ENCODE results near the gene PATJ. TPM values are rescaled to one million over a fixed set of nuclear protein-coding genes. Genes with fewer than 3 reads are reported as not detected.

Gene PATJ
- total RNA-seq, 1 donor from 2014 or later, result 2.0 TPM

- Mint-ChIP-seq H3K4me3 (ENCODE audit: unreplicated experiment) (no peak overlapping the region), H3K27ac (ENCODE audit: unreplicated experiment) (no peak overlapping the region), H3K4me1 (ENCODE audit: low read depth, unreplicated experiment) (no peaks in the 10 kb centered on the region), H3K36me3 (ENCODE audit: unreplicated experiment) (no peaks in the 10 kb centered on the region), H3K9me3 (ENCODE audit: unreplicated experiment) (no peaks in the 10 kb centered on the region), H3K27me3 (ENCODE audit: unreplicated experiment) (no peaks in the 10 kb centered on the region)
- TF ChIP-seq CTCF (IDR thresholded peaks at IDR 0.05; ENCODE audit: partially characterized antibody, unreplicated experiment), result no peak
- no peak for DNase-seq
Measured at GRCh38 chr1:62113507-62113906, 371.2 kb downstream of the PATJ start.

DNA sequence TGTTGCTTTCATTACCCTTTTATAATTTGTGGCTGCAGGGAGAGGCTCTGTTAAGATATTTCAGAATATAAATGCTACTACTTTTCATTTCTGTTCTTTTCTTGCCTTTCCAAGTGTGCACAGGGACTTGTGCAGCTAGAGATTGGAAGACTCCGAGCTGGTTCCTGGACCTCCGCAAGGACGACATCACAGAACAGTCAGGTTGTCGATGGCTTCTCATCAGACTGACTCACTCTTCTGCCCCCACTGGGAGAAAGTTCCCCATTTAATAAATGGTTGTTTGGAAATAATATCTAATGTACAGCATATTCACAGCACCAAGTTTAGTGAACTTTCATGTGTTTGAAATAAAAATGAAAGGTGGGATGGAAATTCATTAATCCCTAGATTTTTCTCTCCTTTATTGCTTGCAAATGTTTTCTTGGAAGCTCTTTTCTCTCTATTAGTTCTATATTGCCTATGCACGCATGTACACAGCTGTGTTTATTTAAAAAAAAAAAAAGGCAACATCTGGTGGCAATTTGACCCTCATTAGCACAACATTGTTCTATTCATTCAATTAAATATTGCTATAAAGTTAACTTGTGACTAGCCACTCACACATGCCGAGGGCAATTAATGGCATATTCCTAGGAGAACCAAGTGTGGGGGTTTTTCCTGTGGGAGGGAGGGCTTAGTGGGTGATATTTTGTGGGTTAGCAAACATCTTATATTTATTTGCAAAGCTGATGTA, 374.9 kb downstream of the PATJ start:
- no peaks in the 10 kb centered on the region for H3K9me3 Mint-ChIP-seq (ENCODE audit: unreplicated experiment)
- no peak overlapping the region for H3K27ac Mint-ChIP-seq (ENCODE audit: unreplicated experiment)
- no peak overlapping the region for H3K4me3 Mint-ChIP-seq (ENCODE audit: unreplicated experiment)
- TF ChIP-seq CTCF (IDR thresholded peaks at IDR 0.05; ENCODE audit: partially characterized antibody, unreplicated experiment), result no peak
- DNase-seq, result no peak
- no peaks in the 10 kb centered on the region for H3K27me3 Mint-ChIP-seq (ENCODE audit: unreplicated experiment)
- no peaks in the 10 kb centered on the region for H3K36me3 Mint-ChIP-seq (ENCODE audit: unreplicated experiment)
- no peaks in the 10 kb centered on the region for H3K4me1 Mint-ChIP-seq (ENCODE audit: low read depth, unreplicated experiment)

GRCh38 chr1:62126579-62127290, 384.5 kb downstream of the PATJ start:
- Mint-ChIP-seq H3K4me1 (ENCODE audit: low read depth, unreplicated experiment) (no peaks in the 10 kb centered on the region), H3K27ac (ENCODE audit: unreplicated experiment) (no peak overlapping the region), H3K36me3 (ENCODE audit: unreplicated experiment) (no peaks in the 10 kb centered on the region), H3K27me3 (ENCODE audit: unreplicated experiment) (no peaks in the 10 kb centered on the region), H3K9me3 (ENCODE audit: unreplicated experiment) (no peaks in the 10 kb centered on the region), H3K4me3 (ENCODE audit: unreplicated experiment) (no peak overlapping the region)
- no peak for DNase-seq
- TF ChIP-seq CTCF (IDR thresholded peaks at IDR 0.05; ENCODE audit: partially characterized antibody, unreplicated experiment), result no peak

DNA sequence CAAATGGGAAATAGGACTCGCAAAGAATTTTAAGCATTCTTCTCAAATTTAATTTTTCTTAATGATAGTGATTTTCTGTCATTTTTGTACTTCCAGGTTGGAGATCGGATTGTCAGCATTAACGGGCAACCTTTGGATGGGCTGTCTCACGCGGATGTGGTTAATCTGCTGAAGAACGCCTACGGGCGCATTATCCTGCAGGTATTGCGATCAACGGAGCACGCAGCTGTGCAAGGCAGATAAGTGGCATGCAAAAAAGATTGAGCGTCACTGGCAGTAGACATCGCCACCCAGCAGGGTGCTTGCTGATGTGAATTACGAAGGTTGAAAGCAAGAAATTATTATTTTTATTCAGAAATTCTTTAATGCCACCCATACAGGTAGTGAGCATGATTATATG, 386.5 kb downstream of the PATJ start:
- no peaks in the 10 kb centered on the region for H3K9me3 Mint-ChIP-seq (ENCODE audit: unreplicated experiment)
- TF ChIP-seq CTCF (IDR thresholded peaks at IDR 0.05; ENCODE audit: partially characterized antibody, unreplicated experiment), result no peak
- H3K27me3 Mint-ChIP-seq (ENCODE audit: unreplicated experiment), result no peaks in the 10 kb centered on the region
- H3K4me3 Mint-ChIP-seq (ENCODE audit: unreplicated experiment), result no peak overlapping the region
- H3K36me3 Mint-ChIP-seq (ENCODE audit: unreplicated experiment), result no peaks in the 10 kb centered on the region
- no peaks in the 10 kb centered on the region for H3K4me1 Mint-ChIP-seq (ENCODE audit: low read depth, unreplicated experiment)
- H3K27ac Mint-ChIP-seq (ENCODE audit: unreplicated experiment), result no peak overlapping the region
- DNase-seq, result no peak

DNA sequence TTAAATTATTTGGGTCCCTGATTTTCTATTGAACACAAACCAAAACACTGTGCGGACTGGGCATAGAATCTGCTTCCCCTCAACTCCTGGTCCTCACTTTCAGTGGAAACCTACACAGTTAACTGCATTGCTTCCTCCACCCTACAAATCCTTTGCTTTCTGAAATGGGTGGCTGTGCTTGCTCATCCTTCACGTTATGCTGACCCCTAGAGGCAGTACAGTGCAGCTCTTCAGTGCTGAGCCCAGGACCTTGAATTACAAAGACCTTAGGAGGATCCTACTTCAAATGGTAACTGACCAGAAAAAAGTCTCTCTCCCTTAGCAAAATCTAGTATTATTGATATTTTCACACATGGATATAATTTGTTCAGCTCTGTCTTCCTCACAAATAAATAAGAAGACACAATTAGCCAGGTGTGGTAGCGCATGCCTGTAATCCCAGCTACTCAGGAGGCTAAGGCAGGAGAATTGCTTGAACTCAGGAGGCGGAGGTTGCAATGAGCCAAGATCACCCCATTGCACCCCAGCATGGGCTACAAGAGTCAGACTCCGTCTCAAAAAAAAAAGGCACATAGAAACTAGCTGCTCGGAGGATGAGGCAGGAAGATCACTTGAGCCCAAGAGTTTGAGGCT, 388.9 kb downstream of the PATJ start:
- Mint-ChIP-seq H3K27me3 (ENCODE audit: unreplicated experiment) (no peaks in the 10 kb centered on the region), H3K4me1 (ENCODE audit: low read depth, unreplicated experiment) (no peaks in the 10 kb centered on the region), H3K36me3 (ENCODE audit: unreplicated experiment) (no peaks in the 10 kb centered on the region), H3K4me3 (ENCODE audit: unreplicated experiment) (no peak overlapping the region), H3K27ac (ENCODE audit: unreplicated experiment) (no peak overlapping the region), H3K9me3 (ENCODE audit: unreplicated experiment) (no peaks in the 10 kb centered on the region)
- peak; percentile 61 for DNase-seq
- peak; percentile 75 for TF ChIP-seq CTCF (IDR thresholded peaks at IDR 0.05; ENCODE audit: partially characterized antibody, unreplicated experiment)
